GM18499 (cell line): ENCODE results near the gene HMG20A.
A peak's percentile ranks its signal among the peaks of the same experiment; 100 is the strongest.
"Not testable (repeated sequence)": the region's sequence is repeated elsewhere in the genome, so short reads cannot be mapped to it uniquely, and the experiment has no call there.

ENCODE experiments used
- ATAC-seq: cut with Tn5 transposase; IDR thresholded peaks from one replicate; pipeline ENCODE4 v1.9.1; 2021; ENCODE audit warnings: moderate number of reproducible peaks; ENCODE audit not compliant: insufficient read depth, unreplicated experiment

The HMG20A gene

DNA sequence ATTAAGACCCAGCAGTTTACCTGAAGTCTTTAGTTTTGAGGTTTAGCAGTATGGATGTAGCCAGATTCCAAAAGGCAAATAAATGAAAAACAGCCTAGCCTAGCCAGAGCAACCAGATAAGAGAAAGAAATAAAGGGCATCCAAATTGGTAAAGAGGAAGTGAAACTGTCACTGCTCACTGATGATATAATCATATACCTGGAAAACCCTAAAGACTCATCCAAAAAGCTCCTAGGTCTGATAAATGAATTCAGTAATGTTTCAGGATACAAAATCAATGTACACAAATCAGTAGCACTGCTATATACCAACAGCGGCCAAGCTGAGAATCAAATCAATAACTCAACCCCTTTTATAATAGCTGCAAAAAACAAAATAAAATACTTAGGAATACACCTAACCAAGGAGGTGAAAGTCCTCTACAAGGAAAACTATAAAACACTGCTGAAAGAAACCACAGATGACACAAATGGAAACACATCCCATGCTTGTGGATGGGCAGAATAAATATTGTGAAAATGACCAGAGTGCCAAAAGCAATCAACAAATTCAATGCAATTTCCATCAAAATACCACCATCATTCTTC is 14.4 kb upstream of the HMG20A start:
- ATAC-seq, result not testable (repeated sequence)

DNA sequence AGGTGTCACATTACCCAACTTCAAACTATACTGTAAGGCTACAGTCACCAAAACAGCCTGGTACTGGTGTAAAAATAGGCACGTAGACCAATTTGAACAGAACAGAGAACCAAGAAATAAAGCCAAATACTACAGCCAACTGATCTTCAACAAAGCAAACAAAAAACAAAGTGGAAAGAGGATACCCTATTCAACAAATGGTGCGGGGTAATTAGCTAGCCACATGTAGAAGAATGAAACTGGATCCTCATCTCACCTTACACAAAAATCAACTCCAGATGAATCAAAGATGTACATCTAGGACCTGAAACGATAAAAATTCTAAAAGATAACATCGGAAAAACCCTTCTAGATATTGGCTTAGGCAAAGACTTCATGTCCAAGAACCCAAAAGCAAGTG is 13.8 kb upstream of the HMG20A start:
- ATAC-seq, result no peak

GRCh38 chr15:77409259-77410156 is 11.2 kb upstream of the HMG20A start:
- ATAC-seq, result no peak

DNA sequence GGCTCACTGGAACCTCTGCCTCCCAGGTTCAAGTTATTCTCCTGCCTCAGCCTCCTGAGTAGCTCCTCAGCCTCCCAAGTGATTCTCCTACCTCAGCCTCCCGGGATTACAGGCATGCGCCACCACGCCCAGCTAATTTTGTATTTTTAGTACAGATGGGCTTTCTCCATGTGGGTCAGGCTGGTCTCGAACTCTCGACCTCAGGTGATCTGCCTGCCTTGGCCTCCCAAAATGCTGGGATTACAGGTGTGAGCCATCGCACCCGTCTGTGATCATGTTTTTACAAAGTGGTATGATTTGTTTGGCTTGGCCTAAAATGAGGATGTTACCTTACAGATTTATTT is 10.6 kb upstream of the HMG20A start:
- not testable (repeated sequence) for ATAC-seq

DNA sequence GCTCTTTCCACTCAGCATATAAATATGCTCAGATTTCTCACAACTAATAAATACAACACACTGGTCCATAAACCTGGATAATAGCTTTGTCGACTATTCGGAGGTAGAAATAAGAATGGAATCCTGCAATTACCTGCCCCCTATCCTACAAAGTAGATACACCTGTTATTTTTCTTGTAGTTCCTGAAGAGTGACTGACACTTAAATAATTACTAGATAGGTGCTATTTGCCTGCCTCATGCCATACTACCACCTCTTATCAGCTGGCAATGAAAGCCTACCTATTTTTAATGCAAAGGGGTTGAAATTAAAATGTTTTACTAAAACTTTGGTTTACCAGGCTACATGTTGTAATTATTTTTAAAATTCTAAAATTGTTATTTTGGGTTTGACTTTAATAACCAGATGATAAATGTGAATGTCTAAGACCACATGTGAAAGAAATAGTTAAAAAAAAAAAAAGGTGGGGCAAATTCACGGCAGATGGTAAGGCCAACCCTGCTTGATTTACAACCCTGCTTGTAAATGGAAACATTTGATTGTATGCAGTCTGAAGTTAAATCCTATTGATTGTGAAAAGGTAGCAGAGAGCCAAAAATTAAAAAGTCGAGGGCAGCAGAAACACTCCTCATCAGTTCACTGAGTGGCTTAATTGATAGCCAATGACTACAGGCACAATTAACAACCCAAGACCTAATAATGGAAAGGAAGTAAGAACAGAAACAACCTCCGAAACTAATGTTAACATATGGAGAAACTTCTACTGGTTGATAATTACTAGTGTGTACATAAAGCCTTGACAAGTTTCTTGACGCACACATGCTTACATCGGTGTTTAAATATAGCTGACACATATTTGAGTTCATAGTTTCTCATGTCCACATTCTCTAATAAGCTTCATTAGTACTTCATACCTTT is 9.7 kb upstream of the HMG20A start:
- no peak for ATAC-seq

GRCh38 chr15:77411619-77411976 is 9.1 kb upstream of the HMG20A start:
- ATAC-seq, result no peak

- ATAC-seq, result no peak
Observed at GRCh38 chr15:77412972-77413698, 7.6 kb upstream of the HMG20A start.

GRCh38 chr15:77413699-77414349 is 6.9 kb upstream of the HMG20A start:
- ATAC-seq, result no peak

DNA sequence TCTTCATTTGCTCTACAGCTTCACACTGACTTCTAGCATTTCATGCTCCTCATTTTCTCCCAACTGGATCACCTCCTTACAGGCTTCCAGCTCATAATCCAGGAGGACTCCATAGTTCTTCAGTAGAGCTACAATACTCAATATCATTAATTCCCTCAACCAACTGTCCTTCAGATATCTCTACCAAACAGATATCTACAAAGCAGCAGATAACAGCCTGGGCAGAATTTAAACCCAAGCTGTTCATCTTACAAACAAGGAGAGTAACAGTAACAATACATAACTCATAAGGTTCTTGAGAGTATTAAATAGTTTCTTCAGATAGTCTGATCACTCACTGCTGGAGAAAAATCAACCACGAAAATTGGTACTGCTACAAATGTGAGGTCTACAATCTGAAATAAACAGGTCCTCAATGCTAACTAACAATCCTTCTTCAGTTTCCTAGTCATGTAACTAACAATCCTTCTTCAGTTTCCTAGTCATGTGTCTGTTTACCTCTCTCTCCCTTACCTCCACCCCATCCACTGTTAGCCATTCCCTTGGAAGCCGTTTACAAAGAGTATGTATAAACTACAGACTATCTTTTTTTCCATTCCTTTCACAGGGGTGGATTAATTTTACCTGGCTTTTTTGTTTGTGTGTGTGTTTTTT is 5.8 kb upstream of the HMG20A start:
- no peak for ATAC-seq

DNA sequence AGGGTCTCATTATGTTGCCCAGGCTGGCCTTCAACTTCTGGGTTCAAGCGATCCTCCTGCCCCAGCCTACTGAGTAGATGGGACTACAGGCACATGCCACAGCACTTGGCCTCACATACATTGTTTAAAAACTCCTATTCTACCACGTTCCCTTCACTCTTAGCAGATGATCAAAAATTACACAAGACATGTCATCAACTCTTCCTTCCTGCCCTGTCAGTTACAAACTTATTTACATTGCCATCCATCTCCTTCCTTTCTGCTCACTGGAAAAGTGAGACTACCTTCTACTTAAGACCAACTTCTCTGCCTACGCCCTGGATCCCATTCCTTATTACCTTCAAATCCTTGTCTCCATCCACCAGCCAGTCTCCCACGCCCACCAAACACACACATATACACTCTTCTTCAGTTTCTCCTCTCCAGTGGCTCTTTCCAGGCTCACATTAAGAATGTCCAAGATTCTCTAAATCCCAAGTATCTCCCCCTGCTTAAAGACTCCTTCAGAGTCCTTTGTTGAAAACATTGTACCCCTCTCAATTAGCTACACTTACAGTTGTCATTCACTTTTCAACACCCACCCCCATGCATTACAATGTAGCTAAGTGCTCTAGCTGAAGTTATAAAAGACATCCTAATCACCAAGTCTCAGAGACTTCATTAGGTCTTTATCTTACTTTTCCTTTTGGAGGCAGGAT is 5.1 kb upstream of the HMG20A start:
- no peak for ATAC-seq

DNA sequence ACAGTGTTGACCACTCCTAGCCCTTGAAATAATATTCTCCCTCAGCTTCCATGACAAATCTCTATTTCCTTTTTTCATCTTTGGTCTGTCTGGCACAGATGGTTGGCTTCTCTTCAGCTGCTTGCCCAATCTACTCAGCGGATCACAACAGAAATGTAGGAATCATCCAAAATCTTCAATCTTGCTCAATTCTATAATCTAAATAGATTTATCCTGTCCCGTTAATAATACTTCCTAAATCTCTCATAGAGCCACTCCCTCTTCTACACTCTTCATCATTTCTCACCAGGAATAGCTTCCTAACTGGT is 4.6 kb upstream of the HMG20A start:
- no peak for ATAC-seq

DNA sequence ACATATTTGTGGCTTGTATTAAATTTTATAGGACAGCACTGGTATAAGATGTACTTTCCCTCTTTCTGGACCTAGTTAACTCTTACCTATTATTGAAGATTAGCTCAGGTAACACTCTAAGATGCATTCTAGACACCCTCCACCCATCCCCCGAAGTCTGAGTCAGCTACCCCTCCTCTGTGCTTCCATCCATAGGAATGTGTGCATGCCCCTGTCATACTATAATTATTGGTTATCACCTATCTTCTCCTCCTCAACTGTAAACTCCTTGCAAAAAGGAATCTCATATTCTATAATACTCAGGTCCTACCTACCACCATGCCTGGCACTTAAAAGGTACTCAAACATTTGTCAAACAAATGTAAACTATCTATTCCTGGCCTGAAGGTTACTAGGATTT is 3.7 kb upstream of the HMG20A start:
- no peak for ATAC-seq

GRCh38 chr15:77417602-77418001 is 3.1 kb upstream of the HMG20A start:
- no peak for ATAC-seq

- no peak for ATAC-seq
Observed at GRCh38 chr15:77418391-77418965, 2.2 kb upstream of the HMG20A start.

DNA sequence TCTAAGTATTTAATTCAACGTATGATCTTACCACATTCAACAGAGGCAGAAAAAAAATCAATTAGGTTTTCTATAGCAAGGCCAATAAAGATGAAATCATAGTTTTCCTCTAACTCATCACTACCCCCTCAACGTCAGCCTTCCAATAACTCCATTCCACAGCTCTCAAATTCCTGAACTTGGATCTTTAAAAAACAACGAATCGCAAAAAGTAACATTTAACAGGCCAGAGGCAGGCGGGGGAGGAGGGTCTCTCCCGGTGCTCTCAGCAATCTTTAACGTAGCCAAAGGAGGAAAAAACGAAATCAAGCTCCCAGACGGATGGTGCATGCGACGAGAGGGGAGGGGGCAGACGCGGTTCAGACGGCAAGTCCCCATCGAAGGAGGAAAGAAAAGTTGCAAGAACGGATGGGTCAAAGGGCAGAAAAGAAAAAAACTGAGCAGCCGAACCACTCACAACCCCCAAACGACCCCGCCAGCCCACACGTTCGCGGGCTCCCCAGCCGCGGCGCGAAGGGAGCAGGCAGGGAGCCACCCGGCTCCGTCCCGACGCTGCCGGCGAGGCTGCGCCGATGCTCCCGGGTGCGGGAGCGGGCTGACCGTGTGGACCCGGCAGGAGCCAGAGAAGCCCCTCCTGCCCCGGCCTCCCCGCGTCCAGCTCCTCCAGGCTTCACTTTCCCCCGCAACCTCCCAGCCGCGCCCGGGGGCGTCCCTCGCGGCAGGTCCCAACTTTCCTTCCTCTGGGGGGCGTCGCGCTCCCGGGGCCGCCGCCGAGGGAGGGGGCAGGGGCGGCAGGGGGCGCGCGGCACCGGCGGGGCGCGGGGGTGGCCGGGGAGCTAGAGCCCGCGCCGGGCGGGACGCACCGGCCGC is 1.5 kb upstream of the HMG20A start:
- no peak for ATAC-seq

DNA sequence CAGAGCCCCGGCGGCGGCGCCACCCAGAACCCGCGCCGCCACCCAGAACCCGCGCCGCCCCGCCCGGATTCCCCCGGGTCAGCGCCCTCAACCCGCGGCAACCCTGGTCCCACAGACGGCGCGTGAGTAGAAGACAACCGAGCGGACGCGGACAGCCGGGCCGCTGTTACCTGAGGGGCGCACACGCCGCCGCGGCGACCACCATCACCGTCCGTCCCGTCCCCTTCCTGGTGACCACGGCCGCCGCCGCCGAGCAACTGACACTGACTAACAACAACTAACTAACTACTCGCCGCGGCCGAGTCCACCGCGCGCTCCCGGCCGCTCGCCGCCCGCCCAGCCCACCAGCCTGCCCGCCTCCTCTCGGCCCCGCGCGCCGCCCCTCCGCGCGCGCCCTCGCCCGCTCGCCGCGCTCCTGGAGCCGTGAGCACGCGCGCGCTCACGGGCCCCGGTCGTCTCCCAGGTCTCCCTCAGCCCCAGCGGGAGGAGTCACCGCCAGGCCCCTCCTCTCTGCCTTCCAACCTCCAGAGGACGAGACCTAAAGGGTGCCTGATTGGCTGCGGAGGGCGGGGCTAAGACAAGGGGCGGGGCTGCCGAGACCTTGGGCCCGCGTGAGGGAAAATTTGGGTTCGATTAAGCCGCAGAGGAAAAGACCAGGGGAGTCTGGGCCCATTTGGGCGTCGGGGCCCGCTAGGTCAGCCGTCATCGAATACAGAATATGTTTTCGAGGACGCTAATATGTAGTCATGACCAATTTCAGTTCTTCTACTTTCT is 665 bp upstream of the HMG20A start, which contains the start of gene PEAK1:
Gene PEAK1 (minus strand): TSS at position 269 of the 774 bp plus-strand sequence. CDS start 238,178 bp downstream, outside the sequence.
- peak; percentile 60 for ATAC-seq

DNA sequence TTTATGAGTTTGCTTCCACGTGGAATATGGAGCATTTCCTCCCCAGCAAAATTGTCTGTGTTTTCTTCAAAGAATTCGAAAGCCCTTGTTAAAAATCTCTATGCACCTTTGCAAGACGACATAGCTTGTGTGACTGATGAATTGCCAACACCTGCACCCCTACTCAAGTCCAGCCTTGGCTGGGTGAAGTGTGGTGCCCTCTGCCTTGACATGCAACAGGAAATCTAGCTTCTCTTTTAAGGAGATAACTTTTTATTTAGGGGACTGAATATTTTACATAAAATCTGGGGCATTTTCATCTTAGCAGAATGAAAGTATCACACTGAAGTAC is 647 bp downstream of the HMG20A start:
- ATAC-seq, result no peak
